Ovary (tissue), 9 donors: ENCODE results near the gene EXT2. TPM values are rescaled to one million over a fixed set of nuclear protein-coding genes. Genes with fewer than 3 reads are reported as not detected.

ENCODE experiments used
- DNase-seq, 5 donors: peaks; one replicate each; pipeline ENCODE4 v3.0.0-alpha.2; 2019 to 2020
- H3K27ac ChIP-seq, 2 donors: fragments of 200-600 bp; one replicate each; pipeline versions ENCODE4 v1.5.1 to v1.8.0; 2019 to 2022
- H3K27me3 ChIP-seq: fragments of 200-600 bp; one replicate; pipeline ENCODE4 v1.8.0; 2022
- H3K36me3 ChIP-seq: fragments of 200-600 bp; sonication (generic); one replicate; pipeline ENCODE4 v1.5.1; 2019
- H3K4me1 ChIP-seq: one replicate; pipeline ENCODE4 v1.8.1; 2013; ENCODE audit warnings: mild to moderate bottlenecking, moderate library complexity; ENCODE audit not compliant: insufficient read depth
- H3K4me3 ChIP-seq: fragments of 200-600 bp; sonication (generic); one replicate; pipeline ENCODE4 v1.5.1; 2017
- H3K9me3 ChIP-seq, 2 donors: fragments of 200-600 bp in 1 of 2; sonication (generic) in 1 of 2; one replicate each; pipeline versions ENCODE4 v1.5.1 to v1.8.1; 2013 to 2019; ENCODE audit warnings: mild to moderate bottlenecking in 1 of 2, moderate library complexity in 1 of 2
- EP300 ChIP-seq: sonication (generic); formaldehyde crosslinking; IDR thresholded peaks from one replicate; pipeline ENCODE4 v1.6.1; 2017; ENCODE audit warnings: antibody characterized with exemption
- POLR2A ChIP-seq: fragments of 450-650 bp; IDR thresholded peaks from one replicate; pipeline ENCODE4 v1.6.1; 2017; ENCODE audit warnings: antibody characterized with exemption, mild to moderate bottlenecking, moderate library complexity
- whole genome bisulfite sequencing, 3 donors: extraction: QIAGEN DNeasy Blood & Tissue Kit in 1 of 3; methylation state at CpG; one replicate each; pipeline versions ENCODE4 v1.1.5 to v1.1.7; 2013 to 2017; 5-methylcytosine and 5-hydroxymethylcytosine counted together
- intact Hi-C, 4 donors: fragments of 100-400 bp; cut with DNase I; formaldehyde crosslinking; loops; one replicate each; pipeline versions ENCODE4 v1.11.0 to v1.15.1; 2022 to 2023
- polyA plus RNA-seq, 2 donors: library from polyadenylated mRNA; stranded (reverse); fragments of 200-250 nt in 1 of 2; fragments of 350-450 nt in 1 of 2; fragmentation: Illumina TruSeq in 1 of 2; extraction: RNeasy Lipid Tissue Mini Kit (QIAGEN cat#74804) in 1 of 2; gene quantifications; one replicate each; pipeline ENCODE4 v1.2.3, GENCODE V29; 2013 to 2014
- total RNA-seq, 7 donors: library from RNA; depleted of rRNA in 2 of 7; stranded (reverse); fragments of >200 nt in 2 of 7; fragmentation: NEBNext Ultra II Directional in 3 of 7; extraction: Animal tissue kit (Norgen Biotek cat#: 25700) in 3 of 7; gene quantifications; one replicate each; pipeline versions ENCODE4 v1.1.0 to v1.2.4, GENCODE V29; 2016 to 2023
- TF ChIP-seq, protein P1 (sequence below), 3 donors: fragments of 450-650 bp in 2 of 3; fragments of 200-600 bp in 1 of 3; IDR thresholded peaks; one replicate each; pipeline versions ENCODE4 v1.5.1 to v1.8.0; 2016 to 2022; ENCODE audit warnings: antibody characterized with exemption in 3 of 3, mild to moderate bottlenecking in 1 of 3
- donor health status: DM: no; HTN: no; CAD: no; lungs with moderate emphysema.
- donor health status: DM: no; HTN: no; CAD: no.
- donor health status: Bipolar disorder and iron deficiency.
- donor health status: DM: yes; HTN: yes; CAD: no.
- donor health status: DM: no; HTN: no; CAD: no.
- donor health status: DM: yes; HTN: yes; CAD: no.

Gene EXT2
- total and polyA plus RNA-seq, 9 donors, result 38.0 to 88.8 (median 47.1) TPM

DNA sequence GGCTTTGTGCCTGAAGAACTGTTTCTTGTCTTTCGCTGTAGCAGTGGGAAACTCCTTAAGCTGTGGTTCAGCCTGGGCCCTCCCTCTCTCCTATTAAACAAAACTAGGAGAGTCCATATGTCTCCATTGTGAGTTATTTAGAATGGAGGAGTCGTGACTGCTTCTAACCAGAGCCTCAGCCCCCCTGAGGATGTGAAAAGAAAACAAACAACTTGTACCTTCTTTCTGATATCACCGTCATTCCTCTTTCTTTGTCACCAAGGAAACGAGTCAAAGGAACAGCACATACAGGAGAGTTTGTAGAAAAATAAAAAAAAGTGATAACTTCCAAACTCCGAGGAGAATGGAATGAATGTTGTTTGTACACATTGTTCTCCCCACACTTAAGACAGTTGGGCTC lies 11.6 kb upstream of the EXT2 start:
- Histone ChIP-seq H3K36me3 (no peaks in the 10 kb centered on the region), H3K27ac (no peak overlapping the region), H3K4me3 (no peak overlapping the region), H3K27me3 (no peaks in the 10 kb centered on the region), H3K4me1 (no peaks in the 10 kb centered on the region), H3K9me3 (no peaks in the 10 kb centered on the region)
- DNase-seq, result no peak
- TF ChIP-seq, protein P1, sequence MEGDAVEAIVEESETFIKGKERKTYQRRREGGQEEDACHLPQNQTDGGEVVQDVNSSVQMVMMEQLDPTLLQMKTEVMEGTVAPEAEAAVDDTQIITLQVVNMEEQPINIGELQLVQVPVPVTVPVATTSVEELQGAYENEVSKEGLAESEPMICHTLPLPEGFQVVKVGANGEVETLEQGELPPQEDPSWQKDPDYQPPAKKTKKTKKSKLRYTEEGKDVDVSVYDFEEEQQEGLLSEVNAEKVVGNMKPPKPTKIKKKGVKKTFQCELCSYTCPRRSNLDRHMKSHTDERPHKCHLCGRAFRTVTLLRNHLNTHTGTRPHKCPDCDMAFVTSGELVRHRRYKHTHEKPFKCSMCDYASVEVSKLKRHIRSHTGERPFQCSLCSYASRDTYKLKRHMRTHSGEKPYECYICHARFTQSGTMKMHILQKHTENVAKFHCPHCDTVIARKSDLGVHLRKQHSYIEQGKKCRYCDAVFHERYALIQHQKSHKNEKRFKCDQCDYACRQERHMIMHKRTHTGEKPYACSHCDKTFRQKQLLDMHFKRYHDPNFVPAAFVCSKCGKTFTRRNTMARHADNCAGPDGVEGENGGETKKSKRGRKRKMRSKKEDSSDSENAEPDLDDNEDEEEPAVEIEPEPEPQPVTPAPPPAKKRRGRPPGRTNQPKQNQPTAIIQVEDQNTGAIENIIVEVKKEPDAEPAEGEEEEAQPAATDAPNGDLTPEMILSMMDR (IDR thresholded peaks at IDR 0.05), result no peak
- no peak for TF ChIP-seq EP300
- no peak for TF ChIP-seq POLR2A
- WGBS, 3 donors, result 19 to 29% (median 28%) methylated on average over 5 of the region's 5 CpGs
- intact Hi-C loops, result no loop called here

DNA sequence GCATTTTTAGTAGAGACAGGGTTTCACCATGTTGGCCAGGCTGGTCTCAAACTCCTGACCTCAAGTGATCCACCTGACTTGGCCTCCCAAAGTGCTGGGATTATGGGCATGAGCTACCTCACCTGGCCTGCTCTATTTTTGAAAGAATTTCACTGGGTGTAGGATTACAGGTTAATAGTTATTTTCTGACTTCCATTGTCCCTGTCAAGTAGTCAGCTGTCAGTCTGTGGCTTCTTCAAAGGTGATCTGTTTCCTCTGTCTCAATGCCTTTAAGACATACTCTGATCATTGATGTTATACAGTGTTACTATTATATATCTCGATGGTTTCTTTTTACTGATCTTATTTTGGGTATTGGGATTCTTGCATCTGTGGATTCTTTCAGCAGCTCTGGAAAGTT lies 10.1 kb upstream of the EXT2 start:
- Histone ChIP-seq H3K27ac (no peak overlapping the region), H3K9me3 (no peaks in the 10 kb centered on the region), H3K4me1 (no peaks in the 10 kb centered on the region), H3K4me3 (no peak overlapping the region), H3K27me3 (no peaks in the 10 kb centered on the region), H3K36me3 (no peaks in the 10 kb centered on the region)
- TF ChIP-seq POLR2A, result no peak
- no peak for TF ChIP-seq EP300
- TF ChIP-seq, protein P1 (IDR thresholded peaks at IDR 0.05), result no peak
- WGBS, 3 donors, result 92 to 100% (median 95%) methylated on average over 1 of the region's 1 CpG
- DNase-seq, result no peak
- intact Hi-C loops, result no loop called here

DNA sequence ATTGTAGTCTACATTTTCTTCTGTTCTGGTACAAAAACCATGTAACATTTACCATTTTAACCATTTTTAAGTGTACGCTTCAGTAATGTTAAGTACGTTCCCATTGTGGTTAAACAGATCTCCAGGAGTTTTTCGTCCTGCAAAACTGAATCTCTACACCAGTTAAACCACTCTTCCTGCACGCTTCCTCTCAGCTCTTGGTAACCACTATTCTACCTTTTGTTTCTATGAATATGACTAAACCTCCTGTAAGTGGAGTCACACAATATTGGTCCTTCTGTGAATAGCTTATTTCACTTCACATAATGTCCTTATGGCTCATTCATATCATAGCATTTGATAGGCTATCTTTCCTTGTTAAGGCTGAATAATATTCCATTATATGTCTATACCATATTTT lies 7.1 kb upstream of the EXT2 start:
- 95 to 97% (median 95%) methylated on average over 4 of the region's 4 CpGs for WGBS, 3 donors
- no peaks in the 10 kb centered on the region for H3K4me1 ChIP-seq

DNA sequence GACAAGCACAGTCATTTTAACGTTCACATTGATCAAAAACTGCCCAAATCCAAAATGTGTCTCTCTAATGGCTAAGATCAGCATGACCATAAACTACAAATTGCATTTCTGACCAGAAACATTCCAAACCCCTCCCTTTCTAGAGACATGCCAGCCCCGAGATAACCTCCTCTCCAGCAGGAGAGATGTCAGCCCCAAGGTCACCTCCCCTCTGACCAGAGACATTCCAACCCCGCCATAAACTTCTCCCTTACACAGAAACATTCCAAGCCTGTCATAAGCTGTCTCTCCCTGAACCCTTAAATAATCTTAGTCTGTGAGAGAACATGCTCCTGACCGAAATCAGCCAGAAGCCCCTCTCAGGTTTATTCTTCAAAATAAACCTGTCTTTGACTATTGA lies 6.6 kb upstream of the EXT2 start:
- intact Hi-C loops, result no loop called here
- Histone ChIP-seq H3K4me3 (no peak overlapping the region), H3K4me1 (no peaks in the 10 kb centered on the region), H3K27me3 (no peaks in the 10 kb centered on the region), H3K9me3 (no peaks in the 10 kb centered on the region), H3K27ac (no peak overlapping the region), H3K36me3 (no peaks in the 10 kb centered on the region)
- TF ChIP-seq, protein P1 (IDR thresholded peaks at IDR 0.05), result no peak
- TF ChIP-seq EP300, result no peak
- DNase-seq, result no peak
- 65 to 76% (median 75%) methylated on average over 4 of the region's 4 CpGs for WGBS, 3 donors

More for the DNA sequence above, 7.1 kb upstream of the EXT2 start:
- no peaks in the 10 kb centered on the region for H3K9me3 ChIP-seq
- DNase-seq, result no peak
- intact Hi-C loops, result no loop called here
- TF ChIP-seq, protein P1 (IDR thresholded peaks at IDR 0.05), result no peak
- TF ChIP-seq EP300, result no peak
- no peak for TF ChIP-seq POLR2A
- H3K27me3 ChIP-seq, result no peaks in the 10 kb centered on the region
- no peak overlapping the region for H3K27ac ChIP-seq
- H3K36me3 ChIP-seq, result no peaks in the 10 kb centered on the region
- H3K4me3 ChIP-seq, result no peak overlapping the region
